Measurements from ENCODE around the gene MFRP.

Gene MFRP

DNA sequence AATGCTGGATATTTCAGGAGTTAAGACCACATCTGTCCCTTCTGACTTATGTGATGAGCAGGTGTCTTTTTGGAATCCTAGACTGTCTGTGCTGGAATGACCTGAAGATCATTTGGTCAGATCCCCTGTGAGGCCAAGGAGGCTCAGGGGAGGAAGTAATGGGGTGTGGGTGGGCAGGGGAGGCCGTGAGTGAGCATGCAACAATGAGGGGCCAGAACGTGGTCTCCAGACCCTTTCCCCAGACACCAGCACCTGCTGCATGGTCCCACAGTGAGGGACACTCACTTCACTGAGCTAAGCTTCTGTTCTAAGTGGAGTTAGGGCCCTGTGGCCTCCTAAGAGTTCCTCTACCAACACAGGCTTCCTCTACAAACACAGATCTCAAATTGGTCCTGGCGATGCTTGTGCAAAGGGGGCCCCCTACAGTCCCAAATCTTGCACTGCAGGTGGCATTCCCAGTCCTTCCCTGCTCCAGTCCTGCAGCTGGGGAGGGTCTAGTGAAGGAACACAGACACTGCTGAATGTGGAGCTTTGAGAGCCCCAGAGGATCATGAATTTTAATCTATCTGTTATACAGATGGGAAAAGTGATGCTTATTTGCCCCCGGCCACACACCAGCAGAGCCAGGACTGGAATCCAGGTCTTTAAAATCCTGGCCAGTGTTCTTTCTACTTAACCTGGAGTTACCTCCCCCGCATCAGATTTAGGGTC lies 27.6 kb upstream of the MFRP start:
- peaks cover 2% of the 10 kb centered on the region; the same call in 1 of the 2 replicates for H3K4me1 ChIP-seq (ENCODE audit: control insufficient read depth, insufficient read depth, low read length)
- POLR2A ChIA-PET = interaction anchor here (0.6 to 2.5 kb wide), 6 partner anchors 13 to 290 kb away, joined by 3 to 16 read pairs (median 6); partner anchors contain the start of genes C2CD2L and MCAM
- H3K9me3 ChIP-seq (ENCODE audit: control insufficient read depth, insufficient read depth, low read depth, low read length) = no peaks in the 10 kb centered on the region
- TF ChIP-seq, protein P1, sequence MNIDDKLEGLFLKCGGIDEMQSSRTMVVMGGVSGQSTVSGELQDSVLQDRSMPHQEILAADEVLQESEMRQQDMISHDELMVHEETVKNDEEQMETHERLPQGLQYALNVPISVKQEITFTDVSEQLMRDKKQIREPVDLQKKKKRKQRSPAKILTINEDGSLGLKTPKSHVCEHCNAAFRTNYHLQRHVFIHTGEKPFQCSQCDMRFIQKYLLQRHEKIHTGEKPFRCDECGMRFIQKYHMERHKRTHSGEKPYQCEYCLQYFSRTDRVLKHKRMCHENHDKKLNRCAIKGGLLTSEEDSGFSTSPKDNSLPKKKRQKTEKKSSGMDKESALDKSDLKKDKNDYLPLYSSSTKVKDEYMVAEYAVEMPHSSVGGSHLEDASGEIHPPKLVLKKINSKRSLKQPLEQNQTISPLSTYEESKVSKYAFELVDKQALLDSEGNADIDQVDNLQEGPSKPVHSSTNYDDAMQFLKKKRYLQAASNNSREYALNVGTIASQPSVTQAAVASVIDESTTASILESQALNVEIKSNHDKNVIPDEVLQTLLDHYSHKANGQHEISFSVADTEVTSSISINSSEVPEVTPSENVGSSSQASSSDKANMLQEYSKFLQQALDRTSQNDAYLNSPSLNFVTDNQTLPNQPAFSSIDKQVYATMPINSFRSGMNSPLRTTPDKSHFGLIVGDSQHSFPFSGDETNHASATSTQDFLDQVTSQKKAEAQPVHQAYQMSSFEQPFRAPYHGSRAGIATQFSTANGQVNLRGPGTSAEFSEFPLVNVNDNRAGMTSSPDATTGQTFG (tag by site-specific recombination; IDR thresholded peaks at IDR 0.05; ENCODE audit: borderline replicate concordance) = no peak
- TF ChIP-seq ZBTB8A (tag by site-specific recombination; IDR thresholded peaks at IDR 0.05) (no peak), ATF2 (tag by site-specific recombination; IDR thresholded peaks at IDR 0.05; ENCODE audit: low read depth) (no peak), MYNN (tag by site-specific recombination; IDR thresholded peaks at IDR 0.05; ENCODE audit: borderline replicate concordance) (no peak), ZNF548 (tag by site-specific recombination; IDR thresholded peaks at IDR 0.05) (no peak), IKZF3 (tag by site-specific recombination; IDR thresholded peaks at IDR 0.05) (no peak; the same call in 1 of the 2 replicates), ZSCAN23 (tag by site-specific recombination; IDR thresholded peaks at IDR 0.05) (no peak), WT1 (tag by site-specific recombination; IDR thresholded peaks at IDR 0.05) (no peak), ZNF292 (tag by site-specific recombination; IDR thresholded peaks at IDR 0.05; ENCODE audit: borderline replicate concordance, low read depth) (no peak), ZNF701 (tag by site-specific recombination; IDR thresholded peaks at IDR 0.05) (no peak), ZXDB (tag by site-specific recombination; IDR thresholded peaks at IDR 0.05) (no peak), ZNF280D (tag by site-specific recombination; IDR thresholded peaks at IDR 0.05) (no peak), ZNF19 (tag by site-specific recombination; IDR thresholded peaks at IDR 0.05; ENCODE audit: low read depth) (no peak), EGR2 (tag by site-specific recombination; IDR thresholded peaks at IDR 0.05; ENCODE audit: low read depth) (0 out of 2 replicates have a peak, but pooled peaks have one; percentile 9), ZFHX2 (tag by site-specific recombination; conservative IDR thresholded peaks at IDR 0.05) (no peak), ZNF501 (tag by site-specific recombination; IDR thresholded peaks at IDR 0.05) (no peak), SCRT1 (tag by site-specific recombination; IDR thresholded peaks at IDR 0.05; ENCODE audit: borderline replicate concordance) (no peak), ZNF223 (tag by site-specific recombination; IDR thresholded peaks at IDR 0.05) (no peak), ZNF404 (tag by site-specific recombination; IDR thresholded peaks at IDR 0.05) (no peak), ZBTB17 (tag by site-specific recombination; IDR thresholded peaks at IDR 0.05) (peak; percentile 24; the same call in 1 of the 2 replicates), ZNF416 (tag by site-specific recombination; IDR thresholded peaks at IDR 0.05) (no peak), ZBTB48 (tag by site-specific recombination; IDR thresholded peaks at IDR 0.05) (peak; percentile 67), ZNF433 (tag by site-specific recombination; IDR thresholded peaks at IDR 0.05; ENCODE audit: low read depth) (no peak), SP7 (tag by site-specific recombination; IDR thresholded peaks at IDR 0.05) (no peak), REPIN1 (tag by site-specific recombination; IDR thresholded peaks at IDR 0.05; ENCODE audit: low read depth) (no peak), ZSCAN4 (tag by site-specific recombination; IDR thresholded peaks at IDR 0.05) (no peak), OSR2 (tag by site-specific recombination; IDR thresholded peaks at IDR 0.05) (no peak)
- TF ChIP-seq, protein P2, sequence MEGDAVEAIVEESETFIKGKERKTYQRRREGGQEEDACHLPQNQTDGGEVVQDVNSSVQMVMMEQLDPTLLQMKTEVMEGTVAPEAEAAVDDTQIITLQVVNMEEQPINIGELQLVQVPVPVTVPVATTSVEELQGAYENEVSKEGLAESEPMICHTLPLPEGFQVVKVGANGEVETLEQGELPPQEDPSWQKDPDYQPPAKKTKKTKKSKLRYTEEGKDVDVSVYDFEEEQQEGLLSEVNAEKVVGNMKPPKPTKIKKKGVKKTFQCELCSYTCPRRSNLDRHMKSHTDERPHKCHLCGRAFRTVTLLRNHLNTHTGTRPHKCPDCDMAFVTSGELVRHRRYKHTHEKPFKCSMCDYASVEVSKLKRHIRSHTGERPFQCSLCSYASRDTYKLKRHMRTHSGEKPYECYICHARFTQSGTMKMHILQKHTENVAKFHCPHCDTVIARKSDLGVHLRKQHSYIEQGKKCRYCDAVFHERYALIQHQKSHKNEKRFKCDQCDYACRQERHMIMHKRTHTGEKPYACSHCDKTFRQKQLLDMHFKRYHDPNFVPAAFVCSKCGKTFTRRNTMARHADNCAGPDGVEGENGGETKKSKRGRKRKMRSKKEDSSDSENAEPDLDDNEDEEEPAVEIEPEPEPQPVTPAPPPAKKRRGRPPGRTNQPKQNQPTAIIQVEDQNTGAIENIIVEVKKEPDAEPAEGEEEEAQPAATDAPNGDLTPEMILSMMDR (tag by site-specific recombination; IDR thresholded peaks at IDR 0.05) = peak; percentile 34; the same call in 1 of the 2 replicates

More for the DNA sequence above, 27.6 kb upstream of the MFRP start:
- H3K4me3 ChIP-seq (ENCODE audit: low read depth, low read length) = no peak overlapping the region
- H3K36me3 ChIP-seq (ENCODE audit: control insufficient read depth in 2 of 2, insufficient read depth in 1 of 2, low read length in 2 of 2) = no peaks in the 10 kb centered on the region
- CTCF ChIA-PET = interaction anchor here (0.5 to 13.7 kb wide), 39 partner anchors 7 to 1054 kb away, joined by 3 to 160 read pairs (median 4); partner anchors contain the start of genes C1QTNF5, CBL, CENATAC and RNF26
- no peak overlapping the region for H3K27ac ChIP-seq (ENCODE audit: extremely low read depth, low read depth, low read length)

Measured in HEK293 (cell line).